Upper lobe of right lung (tissue), 1 donor: ENCODE results near the gene PVRIG. TPM values are rescaled to one million over a fixed set of nuclear protein-coding genes. Genes with fewer than 3 reads are reported as not detected.
"Not testable (repeated sequence)": the region's sequence is repeated elsewhere in the genome, so short reads cannot be mapped to it uniquely, and the experiment has no call there.

Experiments
- ATAC-seq: fragments of 200-7000 bp; cut with Tn5 transposase; one replicate; pipeline ENCODE4 v1.9.1; 2020; ENCODE audit warnings: mild to moderate bottlenecking, moderate library complexity
- DNase-seq: peaks from one replicate; pipeline ENCODE4 v3.0.0-alpha.2; 2020
- H3K27ac ChIP-seq: fragments of 200-600 bp; one replicate; pipeline ENCODE4 v1.8.0; 2022
- H3K27me3 ChIP-seq: fragments of 200-600 bp; one replicate; pipeline ENCODE4 v1.8.0; 2022; ENCODE audit warnings: mild to moderate bottlenecking
- H3K36me3 ChIP-seq: fragments of 200-600 bp; one replicate; pipeline ENCODE4 v1.8.0; 2022
- H3K4me1 ChIP-seq: fragments of 200-600 bp; one replicate; pipeline ENCODE4 v1.8.0; 2022
- H3K4me3 ChIP-seq: fragments of 200-600 bp; one replicate; pipeline ENCODE4 v1.8.0; 2022; ENCODE audit warnings: mild to moderate bottlenecking
- H3K9me3 ChIP-seq: fragments of 200-600 bp; one replicate; pipeline ENCODE4 v1.8.0; 2022
- CTCF ChIP-seq: fragments of 200-600 bp; IDR thresholded peaks from one replicate; pipeline ENCODE4 v1.8.0; 2022; ENCODE audit warnings: antibody characterized with exemption
- intact Hi-C: fragments of 100-400 bp; cut with DNase I; formaldehyde crosslinking; loops from one replicate; pipeline ENCODE4 v1.11.0; 2022
- total RNA-seq: library from RNA; stranded (reverse); fragmentation: NEBNext Ultra II Directional; extraction: Animal tissue kit (Norgen Biotek cat#: 25700); gene quantifications from one replicate; pipeline ENCODE4 v1.2.1, GENCODE V29; 2021
- donor health status: DM: no; HTN: yes; CAD: no; lungs with severe emphysema.

Gene PVRIG
- total RNA-seq, 1 donor from 2014 or later, result 1.4 TPM

- Histone ChIP-seq H3K27me3 (no peaks in the 10 kb centered on the region), H3K36me3 (no peaks in the 10 kb centered on the region), H3K27ac (no peak overlapping the region), H3K4me1 (no peaks in the 10 kb centered on the region), H3K9me3 (no peaks in the 10 kb centered on the region), H3K4me3 (peak overlapping the region; percentile 34)
- ATAC-seq (no peak), DNase-seq (no peak)
- intact Hi-C loops, result no loop called here
- no peak for TF ChIP-seq CTCF
Observed at GRCh38 chr7:100221767-100222444, 2.2 kb downstream of the PVRIG start.

- H3K9me3 ChIP-seq, result no peaks in the 10 kb centered on the region
- TF ChIP-seq CTCF, result no peak
- ATAC-seq, result no peak
- no peaks in the 10 kb centered on the region for H3K4me1 ChIP-seq
- no peak overlapping the region for H3K4me3 ChIP-seq
- no peaks in the 10 kb centered on the region for H3K27me3 ChIP-seq
- no peak overlapping the region for H3K27ac ChIP-seq
- DNase-seq, result no peak
- H3K36me3 ChIP-seq, result no peaks in the 10 kb centered on the region
- intact Hi-C loops, result no loop called here
Observed at GRCh38 chr7:100222445-100223132, 2.8 kb downstream of the PVRIG start.

GRCh38 chr7:100223376-100223927, 3.7 kb downstream of the PVRIG start:
- intact Hi-C loops, H3K36me3 ChIP-seq, H3K9me3 ChIP-seq, H3K4me3 ChIP-seq, H3K4me1 ChIP-seq, H3K27me3 ChIP-seq, DNase-seq, ATAC-seq, H3K27ac ChIP-seq: not testable (repeated sequence)

GRCh38 chr7:100224891-100225290, 5.1 kb downstream of the PVRIG start:
- H3K36me3 ChIP-seq, H3K4me3 ChIP-seq, H3K9me3 ChIP-seq, H3K27ac ChIP-seq, H3K4me1 ChIP-seq, DNase-seq, ATAC-seq, intact Hi-C loops, H3K27me3 ChIP-seq: not testable (repeated sequence)

GRCh38 chr7:100234660-100235317, 15.0 kb downstream of the PVRIG start:
- H3K4me3 ChIP-seq, H3K36me3 ChIP-seq, ATAC-seq, H3K9me3 ChIP-seq, H3K27ac ChIP-seq, intact Hi-C loops, H3K27me3 ChIP-seq, DNase-seq, H3K4me1 ChIP-seq: not testable (repeated sequence)

GRCh38 chr7:100239975-100240374, 20.2 kb downstream of the PVRIG start:
- ATAC-seq, H3K4me1 ChIP-seq: not testable (repeated sequence)

GRCh38 chr7:100243385-100243784, 23.6 kb downstream of the PVRIG start:
- H3K4me1 ChIP-seq, H3K4me3 ChIP-seq, DNase-seq, intact Hi-C loops, H3K27ac ChIP-seq, H3K27me3 ChIP-seq, ATAC-seq, H3K9me3 ChIP-seq, H3K36me3 ChIP-seq: not testable (repeated sequence)

More at GRCh38 chr7:100239975-100240374, 20.2 kb downstream of the PVRIG start:
- DNase-seq, H3K27me3 ChIP-seq, intact Hi-C loops, H3K4me3 ChIP-seq, H3K9me3 ChIP-seq, H3K36me3 ChIP-seq, H3K27ac ChIP-seq: not testable (repeated sequence)

- intact Hi-C loops, H3K4me1 ChIP-seq, DNase-seq, H3K27ac ChIP-seq, ATAC-seq, H3K9me3 ChIP-seq, H3K4me3 ChIP-seq, H3K27me3 ChIP-seq, H3K36me3 ChIP-seq: not testable (repeated sequence)
Observed at GRCh38 chr7:100244988-100245605, 25.3 kb downstream of the PVRIG start.

GRCh38 chr7:100246121-100246864, 26.5 kb downstream of the PVRIG start:
- ATAC-seq, H3K36me3 ChIP-seq, H3K4me1 ChIP-seq, H3K9me3 ChIP-seq, DNase-seq, H3K27ac ChIP-seq, intact Hi-C loops, H3K4me3 ChIP-seq, H3K27me3 ChIP-seq: not testable (repeated sequence)

- H3K4me3 ChIP-seq, H3K9me3 ChIP-seq, ATAC-seq, DNase-seq, H3K36me3 ChIP-seq, H3K27ac ChIP-seq, intact Hi-C loops, H3K27me3 ChIP-seq, H3K4me1 ChIP-seq: not testable (repeated sequence)
Observed at GRCh38 chr7:100246865-100247137, 27.1 kb downstream of the PVRIG start.
